HG02884 (cell line): ENCODE data around the gene SMIM32.

Source experiments
- ATAC-seq: cut with Tn5 transposase; IDR thresholded peaks from one replicate; pipeline ENCODE4 v1.9.1; 2021; ENCODE audit warnings: mild to moderate bottlenecking, moderate library complexity; ENCODE audit not compliant: unreplicated experiment

The SMIM32 gene

DNA sequence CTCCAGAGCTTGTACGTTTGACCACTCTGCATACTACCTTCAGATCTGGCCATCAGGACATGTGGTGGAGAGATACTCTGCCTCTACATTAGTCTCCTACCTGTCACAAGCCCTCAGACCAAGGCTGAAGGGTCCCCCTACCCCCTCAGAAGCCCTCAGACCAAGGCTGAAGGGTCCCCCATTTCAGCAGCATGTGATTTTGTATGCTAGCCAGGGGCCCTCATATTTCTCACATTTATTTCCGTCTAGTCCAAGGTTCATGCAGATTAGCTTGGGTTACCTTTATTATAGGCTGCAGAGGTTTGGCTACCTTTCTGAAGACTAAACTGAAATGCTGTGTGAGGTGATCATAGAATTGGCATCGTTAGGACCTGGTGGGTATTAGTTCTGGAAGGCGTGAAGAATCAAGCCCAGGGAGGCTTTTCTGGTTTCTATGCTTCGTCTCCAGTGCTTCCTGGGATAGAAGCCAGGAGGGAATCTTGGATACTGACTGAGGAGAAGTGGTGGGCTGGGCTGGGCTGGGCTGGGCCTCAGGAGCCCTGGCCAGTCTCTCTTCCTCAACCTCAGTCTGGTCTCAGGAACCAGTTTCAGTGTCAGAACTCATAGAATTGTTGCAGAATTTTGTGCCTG, 2.8 kb downstream of the SMIM32 start:
- ATAC-seq = no peak

DNA sequence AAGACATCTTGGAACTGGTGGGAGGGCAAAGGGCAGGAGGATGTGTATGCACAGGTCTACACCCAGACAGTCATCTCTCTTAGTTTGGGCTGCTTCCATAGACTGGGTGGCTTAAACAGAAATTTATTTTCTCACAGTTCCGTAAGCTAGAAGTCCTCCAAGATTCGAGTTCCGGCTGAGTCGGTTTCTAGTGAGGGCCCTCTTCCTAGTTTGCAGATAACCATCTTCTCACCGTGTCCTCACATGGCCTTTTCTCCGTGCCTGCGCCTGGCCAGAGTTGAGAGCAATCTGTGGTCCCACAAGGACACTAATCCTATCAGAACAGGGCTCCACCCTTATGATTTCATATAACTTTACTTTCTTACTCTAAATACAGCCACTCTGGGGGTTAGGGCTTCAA, 4.1 kb downstream of the SMIM32 start:
- no peak for ATAC-seq

DNA sequence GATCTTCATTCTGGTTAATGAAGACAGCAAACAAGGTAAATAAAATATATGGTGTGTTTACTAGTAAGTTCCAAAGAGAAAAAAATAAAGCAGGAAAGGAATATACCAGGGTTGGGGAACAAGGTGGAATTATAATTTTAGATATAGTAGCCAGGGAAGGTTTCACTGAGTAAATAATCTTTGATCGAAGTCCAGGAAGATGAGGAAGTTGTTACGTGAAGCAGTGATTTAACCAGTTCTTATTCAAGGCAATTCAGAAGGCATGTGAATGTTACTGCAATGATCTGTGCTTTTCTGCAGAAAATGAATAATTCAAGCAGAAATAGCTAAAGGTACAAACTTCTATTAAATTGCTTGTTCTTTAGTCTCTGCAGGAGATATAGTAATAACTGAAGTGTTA, 6.2 kb downstream of the SMIM32 start:
- ATAC-seq = no peak

DNA sequence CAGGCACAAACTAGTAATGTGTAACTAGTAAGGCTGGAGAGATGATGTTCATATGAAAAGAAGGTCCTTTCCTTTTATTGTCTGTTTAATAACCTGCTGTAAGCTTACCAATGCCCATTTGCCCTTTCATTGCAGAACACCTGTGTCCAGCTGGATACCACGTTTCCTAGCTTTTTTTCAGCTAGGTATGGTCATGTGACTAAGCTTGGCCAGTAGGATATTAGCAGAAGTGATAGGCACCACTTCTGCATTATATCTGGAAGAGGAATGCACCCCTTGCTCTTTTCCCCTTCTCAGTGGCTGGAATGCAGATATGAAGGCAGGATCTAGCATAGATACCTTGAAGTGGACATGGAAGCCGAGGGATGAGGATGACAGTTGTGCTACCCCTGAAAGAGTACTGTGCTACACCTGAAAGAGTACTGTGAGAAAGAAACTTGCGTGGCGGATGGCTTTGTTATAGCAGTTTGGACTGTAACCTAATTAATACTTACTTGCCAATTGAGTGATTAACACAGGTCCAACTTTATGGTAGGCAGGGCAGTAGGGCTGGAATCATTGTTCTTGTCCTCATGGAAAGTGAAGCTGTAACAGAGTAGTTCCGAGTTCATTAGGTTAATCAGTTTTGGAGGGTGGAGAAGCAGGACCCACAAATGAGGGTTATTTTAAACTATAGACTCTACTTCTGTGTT, 6.8 kb downstream of the SMIM32 start:
- ATAC-seq = no peak

DNA sequence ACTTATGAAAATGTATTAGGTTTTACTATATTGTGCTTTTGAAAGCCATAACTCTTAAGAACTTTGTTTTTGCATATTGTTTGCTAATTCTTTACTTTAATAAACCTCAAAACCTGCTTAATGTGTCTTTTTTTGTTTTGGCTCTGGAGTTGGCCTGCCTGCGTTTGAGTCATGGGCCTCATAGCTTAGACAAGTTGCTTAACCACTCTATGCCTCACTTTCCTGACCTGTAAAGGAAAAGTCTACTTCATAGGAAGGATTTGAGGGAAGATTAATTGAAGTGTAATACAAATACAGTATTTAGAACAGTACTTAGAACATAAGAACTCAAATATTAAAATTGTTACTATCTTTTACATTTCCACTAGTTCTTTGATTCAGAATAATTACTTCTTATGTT, 10.3 kb downstream of the SMIM32 start:
- no peak for ATAC-seq

DNA sequence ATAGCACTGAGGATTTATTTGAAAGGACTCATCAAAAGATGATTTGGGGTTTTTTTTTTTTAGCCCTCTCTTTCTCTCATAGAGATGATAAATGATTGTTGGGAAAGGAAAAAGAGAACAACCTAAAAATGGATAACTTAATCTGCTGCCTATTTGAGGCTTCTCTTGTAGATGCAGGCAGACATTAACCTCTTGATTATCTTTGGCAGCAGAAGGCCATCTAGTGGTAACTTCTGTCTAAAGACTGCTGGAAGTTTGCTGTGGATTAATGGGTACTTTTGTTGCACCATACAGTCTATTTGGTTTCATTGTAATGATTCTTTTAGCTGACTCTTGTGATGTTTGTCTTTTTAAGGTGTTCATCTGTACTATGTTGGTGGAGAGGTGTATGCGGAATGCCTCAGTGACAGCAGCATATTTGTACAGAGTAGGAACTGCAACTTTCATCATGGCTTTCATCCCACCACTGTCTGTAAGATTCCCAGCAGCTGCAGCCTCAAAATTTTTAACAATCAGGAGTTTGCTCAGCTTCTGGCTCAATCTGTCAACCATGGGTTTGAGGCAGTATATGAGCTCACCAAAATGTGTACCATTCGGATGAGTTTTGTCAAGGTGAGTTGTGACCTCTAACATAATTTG, 18.8 kb downstream of the SMIM32 start:
- ATAC-seq = peak; percentile 66

DNA sequence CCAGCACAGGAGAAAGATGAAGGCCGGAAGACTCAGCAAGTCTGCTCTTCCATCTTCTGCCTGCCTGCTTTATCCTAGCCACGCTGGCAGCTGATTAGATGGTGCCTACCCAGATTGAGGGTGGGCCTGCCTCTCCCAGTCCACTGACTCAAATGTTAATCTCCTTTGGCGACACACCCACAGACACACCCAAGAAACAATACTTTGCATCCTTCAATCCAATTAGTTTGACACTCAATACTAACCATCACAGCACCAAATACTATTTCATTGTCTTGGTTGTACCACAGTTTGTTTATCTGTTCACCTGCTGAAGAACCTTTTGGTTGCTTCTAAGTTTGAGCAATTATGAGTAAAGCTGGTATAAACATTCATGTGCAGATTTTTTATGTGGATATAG, 23.7 kb downstream of the SMIM32 start:
- ATAC-seq = no peak

DNA sequence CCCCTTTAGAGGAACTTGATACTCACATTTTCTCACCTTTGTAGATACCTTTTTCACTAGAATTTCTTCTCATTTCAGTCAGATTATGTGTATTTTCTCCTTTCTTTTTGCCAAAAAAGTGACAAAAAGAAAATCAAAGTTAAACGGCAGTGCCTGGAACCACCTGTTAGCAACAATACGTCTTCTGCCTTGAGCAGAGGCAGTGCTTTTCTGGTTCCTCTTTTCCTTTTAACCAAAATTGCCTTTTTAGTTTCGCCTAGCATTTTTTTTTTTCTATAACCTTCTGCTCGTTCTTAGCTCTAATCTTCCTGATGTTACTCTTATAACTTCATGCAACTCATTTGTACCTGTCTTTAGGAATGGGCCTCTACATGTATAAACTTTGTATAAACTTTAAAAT, 26.1 kb downstream of the SMIM32 start:
- peak; percentile 84 for ATAC-seq

DNA sequence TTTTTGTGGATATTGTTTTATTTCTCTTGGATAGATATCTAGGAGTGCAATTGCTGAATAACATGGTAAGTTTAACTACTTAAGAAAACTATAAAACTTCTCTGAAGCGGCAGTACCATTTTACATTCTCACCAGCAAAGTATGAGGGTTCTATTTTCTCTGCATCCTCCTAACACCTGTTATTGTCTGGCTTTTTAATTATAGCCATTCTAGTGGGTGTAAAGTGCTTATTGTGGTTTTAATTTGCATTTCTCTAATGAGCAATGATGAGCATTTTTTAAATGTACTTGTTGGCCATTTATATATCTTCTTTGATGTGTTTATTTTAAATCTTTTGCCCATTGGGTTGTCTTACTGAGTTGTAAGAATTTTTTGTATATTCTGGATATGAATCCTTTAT, 28.7 kb downstream of the SMIM32 start:
- ATAC-seq = no peak

DNA sequence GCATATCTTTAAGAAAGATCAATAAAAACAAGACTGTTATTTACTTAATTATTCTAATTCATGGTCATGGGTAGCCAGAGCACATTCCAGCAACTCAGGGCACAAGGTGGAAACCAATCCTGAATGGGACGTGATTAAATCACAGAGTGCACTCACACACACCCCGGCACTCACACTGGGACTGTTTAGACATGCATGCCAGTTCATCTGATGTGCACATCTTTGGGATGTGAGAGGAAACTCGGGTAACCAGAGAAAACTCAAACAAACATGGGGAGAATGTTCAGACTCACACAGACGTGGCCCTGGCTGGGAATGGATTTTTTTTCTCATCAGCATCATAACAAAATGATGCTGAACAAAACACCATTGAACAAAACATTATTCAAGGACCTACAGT, 31.0 kb downstream of the SMIM32 start:
- ATAC-seq = no peak

DNA sequence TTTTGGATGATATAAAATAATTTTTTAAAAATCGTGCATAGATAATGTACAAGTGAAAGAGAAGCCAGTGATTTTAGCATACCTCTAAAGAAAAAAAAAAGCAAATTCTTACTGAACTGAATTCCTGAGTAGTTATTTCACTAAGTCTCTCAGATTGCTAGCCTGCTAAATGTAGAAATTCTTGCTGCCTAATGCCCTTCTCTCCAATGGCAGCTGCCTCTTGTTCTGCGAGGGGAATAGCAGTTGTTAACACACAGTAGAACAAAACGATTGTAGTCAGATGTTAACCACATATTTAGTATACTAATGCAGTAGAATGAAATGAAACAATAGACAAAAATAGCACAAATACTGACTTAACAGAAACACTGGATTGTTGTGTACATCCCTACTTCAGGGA, 33.5 kb downstream of the SMIM32 start:
- ATAC-seq = no peak

DNA sequence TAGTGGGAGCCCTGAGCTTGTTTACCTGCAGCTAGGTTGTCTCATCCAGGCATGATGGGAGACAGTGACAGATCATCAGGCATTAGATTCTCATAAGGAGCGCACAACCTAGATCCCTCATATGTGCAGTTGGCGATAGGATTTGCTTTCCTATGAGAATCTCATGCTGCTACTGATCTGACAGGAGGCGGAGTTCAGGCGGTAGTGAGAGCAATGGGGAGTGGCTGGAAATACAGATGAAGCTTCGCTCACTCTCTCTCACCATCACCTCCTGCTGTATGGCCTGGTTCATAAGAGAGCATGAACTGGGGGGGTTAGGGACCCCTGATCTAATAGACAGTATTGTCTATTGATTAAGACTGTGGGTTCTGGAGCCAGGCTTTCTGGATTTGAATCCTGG, 35.4 kb downstream of the SMIM32 start:
- ATAC-seq = no peak

DNA sequence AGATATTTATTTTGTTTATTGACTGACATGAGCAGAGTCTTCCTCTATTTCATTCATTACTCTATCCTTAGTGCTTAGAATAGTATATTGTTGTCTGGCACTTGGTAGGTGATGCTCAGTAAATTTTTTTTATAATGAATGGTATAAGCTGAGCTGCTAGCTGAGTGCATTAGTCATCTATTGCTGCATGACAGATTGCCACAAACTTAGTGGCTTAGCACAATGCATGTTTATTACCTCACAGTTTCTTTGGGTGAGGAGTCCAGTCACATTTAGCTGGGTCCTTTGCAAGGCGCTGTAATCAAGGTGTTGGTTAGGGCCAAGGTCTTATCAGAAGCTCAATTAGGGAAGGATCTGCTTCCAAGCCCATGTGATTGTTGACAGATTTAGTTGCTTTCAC, 37.2 kb downstream of the SMIM32 start:
- no peak for ATAC-seq

DNA sequence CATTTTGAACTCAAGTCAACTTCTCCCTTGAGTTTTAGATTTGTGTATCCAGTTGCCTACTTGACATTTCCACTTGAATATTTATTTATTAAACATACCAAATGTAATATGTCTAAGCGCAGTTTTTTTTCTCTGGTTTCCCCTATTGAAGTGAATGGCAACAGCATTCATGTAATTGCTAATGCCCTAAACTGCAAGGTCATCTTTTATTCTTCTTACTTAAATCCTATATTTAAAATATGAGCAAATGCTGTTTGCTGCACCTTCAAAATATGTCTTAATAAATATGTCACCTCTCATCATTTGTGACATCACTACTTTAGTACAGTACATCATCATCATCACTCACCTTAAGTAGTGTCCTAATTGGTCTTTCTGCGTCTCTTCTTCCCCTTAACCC, 37.9 kb downstream of the SMIM32 start:
- no peak for ATAC-seq

DNA sequence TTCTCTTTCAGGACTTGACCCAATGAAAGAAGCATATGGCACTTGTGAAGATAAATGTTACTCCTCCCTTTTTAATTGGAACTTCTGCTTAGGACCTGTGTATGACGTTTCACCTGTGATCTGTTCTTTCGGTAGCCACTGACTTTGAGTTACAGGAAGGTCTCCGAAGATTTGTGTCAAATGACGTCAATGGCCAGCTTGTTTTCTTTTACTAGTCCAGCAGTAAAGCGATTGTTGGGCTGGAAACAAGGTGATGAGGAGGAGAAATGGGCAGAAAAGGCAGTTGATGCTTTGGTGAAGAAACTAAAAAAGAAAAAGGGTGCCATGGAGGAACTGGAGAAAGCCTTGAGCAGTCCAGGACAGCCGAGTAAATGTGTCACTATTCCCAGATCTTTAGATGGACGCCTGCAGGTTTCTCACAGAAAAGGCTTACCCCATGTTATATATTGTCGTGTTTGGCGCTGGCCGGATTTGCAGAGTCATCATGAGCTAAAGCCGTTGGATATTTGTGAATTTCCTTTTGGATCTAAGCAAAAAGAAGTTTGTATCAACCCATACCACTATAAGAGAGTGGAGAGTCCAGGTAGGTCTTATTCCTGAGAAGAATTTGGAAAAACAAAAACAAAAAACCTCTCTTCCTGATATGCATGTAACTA, 39.3 kb downstream of the SMIM32 start:
- no peak for ATAC-seq

DNA sequence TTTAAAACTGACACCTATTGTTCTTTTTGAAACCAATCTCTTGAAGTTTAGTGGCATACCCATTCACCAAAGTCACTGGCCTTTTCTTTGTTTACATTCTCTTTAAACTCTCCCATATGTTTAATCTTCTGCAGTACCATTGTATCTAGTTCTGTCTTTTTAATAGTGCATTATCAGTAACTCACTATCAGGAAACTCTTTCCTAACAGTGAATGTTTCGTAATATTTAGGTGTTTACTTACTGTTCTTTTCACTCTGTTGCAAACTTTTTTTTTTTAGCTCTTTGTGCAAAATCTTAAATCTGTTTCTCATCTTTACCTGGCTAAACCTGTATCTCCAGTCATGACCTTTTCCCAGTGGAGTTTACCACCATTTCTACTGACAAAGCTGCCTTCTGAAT, 43.1 kb downstream of the SMIM32 start:
- no peak for ATAC-seq

DNA sequence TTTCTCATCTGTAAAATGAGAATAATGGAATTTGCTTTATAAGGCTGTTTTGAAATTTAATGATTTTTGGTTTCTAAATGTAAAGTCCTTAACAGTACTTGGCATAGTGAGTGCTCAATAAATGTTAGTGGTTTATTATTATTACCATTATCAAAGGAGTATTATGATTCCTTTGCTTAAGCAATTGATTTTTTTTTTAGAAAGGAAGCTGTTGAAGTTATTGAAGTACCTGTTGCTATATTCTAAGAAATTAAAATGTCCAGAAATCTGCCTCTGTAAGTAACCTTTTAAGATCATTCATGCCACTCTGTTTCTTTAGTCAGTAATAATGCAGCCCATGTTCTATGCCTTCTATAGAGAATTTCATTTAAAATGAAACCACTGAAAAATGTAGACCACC, 45.3 kb downstream of the SMIM32 start:
- ATAC-seq = no peak

DNA sequence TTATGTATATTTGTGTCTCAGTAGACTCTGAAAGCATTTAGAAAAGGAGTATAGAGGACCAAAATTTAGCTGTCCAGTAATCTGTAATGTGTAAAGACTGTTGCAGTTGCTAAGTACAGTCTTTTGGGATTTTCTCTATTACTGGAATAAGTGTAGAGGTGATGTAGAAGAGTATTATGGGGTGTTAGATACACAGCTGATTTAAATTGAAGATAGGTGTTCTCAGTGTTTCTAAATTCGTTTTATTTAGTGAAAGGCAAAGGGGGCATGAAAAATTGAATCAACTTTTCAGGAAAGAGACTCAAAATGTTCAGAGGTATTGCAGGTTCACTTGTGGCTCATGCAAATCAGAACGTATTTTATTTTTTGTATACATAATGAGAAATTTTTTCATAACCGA, 46.8 kb downstream of the SMIM32 start:
- no peak for ATAC-seq

DNA sequence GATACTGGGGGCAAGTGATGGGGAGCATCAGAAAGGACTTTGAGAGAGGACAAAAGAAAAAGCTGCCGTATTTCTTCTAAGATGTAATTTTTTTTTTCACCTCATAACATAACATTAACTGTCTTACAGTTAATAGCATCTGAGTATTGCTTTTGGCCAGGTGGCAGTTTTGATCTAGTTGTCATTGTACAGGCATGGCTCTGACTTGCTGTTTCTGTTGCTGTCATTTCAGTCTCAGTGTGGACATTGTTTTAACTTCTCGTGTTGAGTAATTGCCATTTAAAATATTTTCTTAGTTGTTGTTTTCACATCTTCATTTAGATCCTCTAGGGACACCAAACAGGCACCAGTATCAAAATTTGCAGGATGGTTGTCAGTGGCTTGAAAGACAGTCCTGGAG, 47.9 kb downstream of the SMIM32 start:
- ATAC-seq = peak; percentile 63

DNA sequence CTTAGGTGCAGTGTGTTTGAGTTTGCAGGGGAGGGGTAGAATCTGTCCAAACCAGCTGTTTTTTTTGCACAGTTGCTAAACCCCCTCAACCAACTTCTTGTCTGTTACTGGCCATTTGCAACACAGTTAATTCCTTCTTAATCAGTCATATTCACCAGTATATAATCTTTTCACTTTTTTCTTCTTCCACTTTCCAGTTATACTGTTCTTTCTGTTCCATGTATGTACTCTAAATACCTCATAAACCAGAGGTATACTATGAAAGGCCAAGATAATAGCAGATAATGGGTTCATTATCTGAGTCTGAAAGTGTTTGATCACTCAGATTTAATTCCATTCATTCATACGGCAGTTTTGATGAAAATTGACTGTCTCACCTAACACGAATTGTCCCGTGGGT, 49.2 kb downstream of the SMIM32 start:
- no peak for ATAC-seq

DNA sequence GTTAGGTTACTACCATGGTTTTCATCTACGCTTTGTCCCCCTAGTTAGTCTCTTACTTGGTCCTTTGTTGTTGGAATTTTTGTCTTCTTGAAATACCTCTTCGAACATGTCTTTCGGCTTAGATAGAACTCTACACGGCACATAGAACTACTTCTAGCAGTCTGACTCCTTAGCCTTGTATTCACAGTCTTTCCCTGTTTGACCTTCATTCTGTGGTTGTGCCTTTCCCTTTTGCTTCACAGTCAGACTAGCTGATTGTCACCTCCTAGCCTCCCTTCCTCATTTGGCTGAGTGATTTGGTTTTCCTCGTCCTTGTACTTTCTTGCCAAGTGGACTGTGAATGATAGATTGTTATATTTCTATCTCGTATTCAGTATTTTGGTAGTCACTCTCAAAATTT, 49.6 kb downstream of the SMIM32 start:
- no peak for ATAC-seq

DNA sequence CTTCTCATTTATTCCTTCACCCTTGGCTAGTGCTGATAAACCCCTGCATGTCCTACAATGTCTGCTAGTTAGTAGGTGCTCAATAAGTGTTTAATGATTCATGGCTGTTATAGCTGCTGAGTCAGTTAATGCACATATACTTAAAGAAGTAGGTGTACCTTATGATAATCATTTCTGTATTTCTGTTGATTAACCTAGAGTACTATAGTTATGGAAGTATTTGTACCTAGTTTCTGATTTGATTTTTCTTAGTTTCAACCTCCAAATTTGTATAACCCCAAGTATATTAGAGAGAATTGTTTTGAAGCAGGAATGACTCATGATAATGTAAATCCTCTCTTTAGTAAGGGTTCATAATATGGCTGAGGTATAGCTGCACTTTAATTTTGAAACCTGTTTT, 51.4 kb downstream of the SMIM32 start:
- ATAC-seq = peak; percentile 78
